ENCODE results near the gene KLHL7.

- no peak for TF ChIP-seq CTCF (IDR thresholded peaks at IDR 0.05; ENCODE audit: insufficient read depth, low read depth, low read length)
- no peak for TF ChIP-seq EZH2 (IDR thresholded peaks at IDR 0.05; ENCODE audit: insufficient read depth, low read length)
Measured at GRCh38 chr7:23061327-23061726, 44.3 kb upstream of the KLHL7 start.

Measured in astrocyte (in vitro differentiated cells and primary cell).